Measurements from ENCODE around the gene FAM3C. TPM values are rescaled to one million over a fixed set of nuclear protein-coding genes. Genes with fewer than 3 reads are reported as not detected.

The FAM3C gene
- total RNA-seq, 2 experiments from 2014 or later: 7.9 to 10.5 TPM

DNA sequence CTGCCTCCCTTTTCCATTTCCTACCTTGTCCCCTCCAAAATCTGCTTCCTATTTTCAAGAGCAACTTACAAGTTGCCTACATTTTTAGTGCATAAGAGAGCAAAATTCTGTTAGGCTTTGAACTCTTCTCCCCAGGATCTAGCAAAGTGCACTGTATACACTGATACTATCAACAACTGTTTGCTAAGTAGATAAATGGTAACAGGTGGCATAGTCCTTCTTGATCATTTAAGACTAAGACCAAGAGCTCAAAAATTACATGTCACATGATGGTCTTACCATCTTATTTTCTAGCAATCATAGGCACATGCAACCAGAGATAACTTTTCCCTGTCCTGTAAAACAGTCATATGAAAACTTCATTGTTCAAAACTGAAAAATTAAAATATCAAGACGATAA lies 16.2 kb downstream of the FAM3C start:
- ChIA-PET CTCF (interaction anchor here (1.2 to 1.8 kb wide), 2 partner anchors 13 to 16 kb away, joined by 5 read pairs; partner anchors contain the start of gene FAM3C), POLR2A (interaction anchor here (1.9 kb wide), 1 partner anchor 16 kb away, joined by 6 read pairs; the partner anchor contains the start of gene FAM3C)
- Mint-ChIP-seq H3K9me3 (no peaks in the 10 kb centered on the region), H3K36me3 (ENCODE audit: low read depth) (peaks cover 59% of the 10 kb centered on the region), H3K4me3 (no peak overlapping the region), H3K27me3 (no peaks in the 10 kb centered on the region), H3K4me1 (ENCODE audit: low read depth) (peaks cover 22% of the 10 kb centered on the region), H3K27ac (no peak overlapping the region)
- Histone ChIP-seq H3K4me1 (ENCODE audit: insufficient read depth, low read length) (peaks cover 3% of the 10 kb centered on the region), H3K36me3 (ENCODE audit: insufficient read depth, low read length) (peaks cover 29% of the 10 kb centered on the region), H3K4me3 (ENCODE audit: low read length) (no peak overlapping the region), H3K27ac (ENCODE audit: low read depth in 1 of 2, low read length in 2 of 2) (no peak overlapping the region), H3K27me3 (ENCODE audit: control insufficient read depth in 1 of 2, insufficient read depth in 2 of 2, low read length in 2 of 2) (no peaks in the 10 kb centered on the region), H3K9me3 (ENCODE audit: control insufficient read depth in 1 of 2, insufficient read depth in 1 of 2, low read length in 2 of 2) (no peaks in the 10 kb centered on the region)
- TF ChIP-seq, protein P1, sequence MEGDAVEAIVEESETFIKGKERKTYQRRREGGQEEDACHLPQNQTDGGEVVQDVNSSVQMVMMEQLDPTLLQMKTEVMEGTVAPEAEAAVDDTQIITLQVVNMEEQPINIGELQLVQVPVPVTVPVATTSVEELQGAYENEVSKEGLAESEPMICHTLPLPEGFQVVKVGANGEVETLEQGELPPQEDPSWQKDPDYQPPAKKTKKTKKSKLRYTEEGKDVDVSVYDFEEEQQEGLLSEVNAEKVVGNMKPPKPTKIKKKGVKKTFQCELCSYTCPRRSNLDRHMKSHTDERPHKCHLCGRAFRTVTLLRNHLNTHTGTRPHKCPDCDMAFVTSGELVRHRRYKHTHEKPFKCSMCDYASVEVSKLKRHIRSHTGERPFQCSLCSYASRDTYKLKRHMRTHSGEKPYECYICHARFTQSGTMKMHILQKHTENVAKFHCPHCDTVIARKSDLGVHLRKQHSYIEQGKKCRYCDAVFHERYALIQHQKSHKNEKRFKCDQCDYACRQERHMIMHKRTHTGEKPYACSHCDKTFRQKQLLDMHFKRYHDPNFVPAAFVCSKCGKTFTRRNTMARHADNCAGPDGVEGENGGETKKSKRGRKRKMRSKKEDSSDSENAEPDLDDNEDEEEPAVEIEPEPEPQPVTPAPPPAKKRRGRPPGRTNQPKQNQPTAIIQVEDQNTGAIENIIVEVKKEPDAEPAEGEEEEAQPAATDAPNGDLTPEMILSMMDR (IDR thresholded peaks at IDR 0.05): no peak
- DNase-seq (no peak), ATAC-seq (ENCODE audit: poor library complexity) (no peak)
- intact Hi-C loops (cut with DNase I, micrococcal nuclease): no loop called here

DNA sequence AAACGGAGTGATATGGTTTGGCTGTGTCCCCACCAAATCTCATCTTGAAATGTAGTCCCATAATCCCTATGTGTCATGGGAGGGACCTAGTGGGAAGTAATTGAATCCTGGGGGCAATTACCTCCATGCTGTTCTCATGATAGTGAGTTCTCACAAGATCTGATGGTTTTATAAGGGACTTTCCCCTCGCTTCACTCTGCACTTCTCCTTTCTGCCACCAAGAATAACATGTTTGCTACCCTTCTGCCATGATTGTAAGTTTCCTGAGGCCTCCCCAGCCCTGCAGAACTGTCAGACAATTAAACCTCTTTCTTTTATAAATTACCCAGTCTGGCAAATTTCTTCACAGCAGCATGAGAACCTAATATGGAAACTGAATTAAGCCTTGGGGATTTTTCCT lies 19.1 kb downstream of the FAM3C start:
- TF ChIP-seq, protein P1 (IDR thresholded peaks at IDR 0.05): no peak
- Histone ChIP-seq H3K27ac (ENCODE audit: low read depth in 1 of 2, low read length in 2 of 2) (no peak overlapping the region), H3K4me3 (ENCODE audit: low read length) (no peak overlapping the region), H3K9me3 (ENCODE audit: control insufficient read depth in 1 of 2, insufficient read depth in 1 of 2, low read length in 2 of 2) (no peaks in the 10 kb centered on the region), H3K4me1 (ENCODE audit: insufficient read depth, low read length) (no peaks in the 10 kb centered on the region), H3K36me3 (ENCODE audit: insufficient read depth, low read length) (peaks cover 29% of the 10 kb centered on the region), H3K27me3 (ENCODE audit: control insufficient read depth in 1 of 2, insufficient read depth in 2 of 2, low read length in 2 of 2) (no peaks in the 10 kb centered on the region)
- ATAC-seq (ENCODE audit: poor library complexity) (no peak), DNase-seq (no peak)
- POLR2A ChIA-PET: no interaction called here
- intact Hi-C loops (cut with DNase I, micrococcal nuclease): no loop called here
- CTCF ChIA-PET: no interaction called here
- peaks cover 63% of the 10 kb centered on the region for H3K36me3 Mint-ChIP-seq (ENCODE audit: low read depth)
- no peaks in the 10 kb centered on the region for H3K9me3 Mint-ChIP-seq
- H3K4me3 Mint-ChIP-seq: no peak overlapping the region
- H3K4me1 Mint-ChIP-seq (ENCODE audit: low read depth): peaks cover 7% of the 10 kb centered on the region
- no peaks in the 10 kb centered on the region for H3K27me3 Mint-ChIP-seq
- H3K27ac Mint-ChIP-seq: no peak overlapping the region

DNA sequence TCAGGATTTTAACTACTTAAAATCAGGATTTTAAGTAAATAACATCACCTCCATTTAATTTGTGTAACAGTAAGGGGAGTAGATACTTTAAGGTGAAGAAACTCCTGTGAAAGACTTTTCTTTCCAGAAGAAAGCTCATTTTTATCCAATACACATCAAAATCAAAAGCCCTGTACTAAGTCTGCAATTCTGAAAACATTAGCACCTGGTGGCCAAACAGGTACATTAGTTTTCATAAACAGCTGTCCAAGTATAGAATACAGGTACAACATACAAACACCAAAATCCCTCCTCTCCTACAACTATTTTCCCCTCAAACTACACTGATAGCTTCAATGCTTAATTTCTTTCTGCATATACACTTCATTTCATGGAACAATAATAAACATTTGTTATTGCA lies 22.9 kb downstream of the FAM3C start:
- no peak overlapping the region for H3K27ac ChIP-seq (ENCODE audit: low read depth in 1 of 2, low read length in 2 of 2)
- POLR2A ChIA-PET: interaction anchor here (0.9 to 1.3 kb wide), 2 partner anchors 18 to 23 kb away, joined by 3 to 4 read pairs; partner anchors contain the start of gene FAM3C
- Mint-ChIP-seq H3K4me3 (no peak overlapping the region), H3K36me3 (ENCODE audit: low read depth) (peaks cover 52% of the 10 kb centered on the region), H3K27ac (no peak overlapping the region), H3K4me1 (ENCODE audit: low read depth) (peaks cover 7% of the 10 kb centered on the region), H3K9me3 (no peaks in the 10 kb centered on the region), H3K27me3 (no peaks in the 10 kb centered on the region)
- H3K36me3 ChIP-seq (ENCODE audit: insufficient read depth, low read length): peaks cover 29% of the 10 kb centered on the region
- no peaks in the 10 kb centered on the region for H3K27me3 ChIP-seq (ENCODE audit: control insufficient read depth in 1 of 2, insufficient read depth in 2 of 2, low read length in 2 of 2)
- no peak for DNase-seq
- H3K4me3 ChIP-seq (ENCODE audit: low read length): no peak overlapping the region
- no peak for ATAC-seq (ENCODE audit: poor library complexity)
- intact Hi-C loops (cut with DNase I, micrococcal nuclease): no loop called here
- CTCF ChIA-PET: interaction anchor here (1.6 kb wide), 1 partner anchor 23 kb away, joined by 10 read pairs; the partner anchor contains the start of gene FAM3C
- no peaks in the 10 kb centered on the region for H3K9me3 ChIP-seq (ENCODE audit: control insufficient read depth in 1 of 2, insufficient read depth in 1 of 2, low read length in 2 of 2)
- TF ChIP-seq, protein P1 (IDR thresholded peaks at IDR 0.05): no peak
- H3K4me1 ChIP-seq (ENCODE audit: insufficient read depth, low read length): no peaks in the 10 kb centered on the region

Measured in CD4-positive, alpha-beta T cell (primary cell).